ENCODE data around the gene XBP1. TPM values are rescaled to one million over a fixed set of nuclear protein-coding genes. Genes with fewer than 3 reads are reported as not detected.
A peak's percentile ranks its signal among the peaks of the same experiment; 100 is the strongest.

The XBP1 gene
- total and polyA plus RNA-seq, 10 of the 15 experiments (the other 5 are each of a cell fraction or from before 2014, with no cell fraction given) = 44.5 to 313 (median 149) TPM

- BruUV-seq (replicated peaks) = no TSS peak
- in situ Hi-C loops (cut with MboI) = no loop called here
- 61% methylated on average over 13 of the region's 13 CpGs for WGBS (ENCODE audit: insufficient coverage, insufficient replicate concordance, low lambda C conversion rate, missing lambda C conversion rate)
- intact Hi-C loops (cut with micrococcal nuclease; ENCODE audit: unreplicated experiment) = no loop called here
- Histone ChIP-seq H3K4me3 (no peak overlapping the region), H3K27ac (ENCODE audit: control insufficient read depth, insufficient read depth) (peak overlapping the region; percentile 51; the same call in 1 of the 2 replicates), H3K36me3 (ENCODE audit: control insufficient read depth in 2 of 2, insufficient read depth in 2 of 2, low read length in 1 of 2) (no peaks in the 10 kb centered on the region), H3K9ac (ENCODE audit: control insufficient read depth, insufficient read depth, low read length) (no peak overlapping the region), H3K4me2 (ENCODE audit: control insufficient read depth, insufficient read depth) (peak overlapping the region; percentile 73), H3K27me3 (replicated peaks in 1 of 2; ENCODE audit: control insufficient read depth in 2 of 2, insufficient read depth in 2 of 2, low read length in 1 of 2) (no peaks in the 10 kb centered on the region), H2AFZ (ENCODE audit: control insufficient read depth, low read depth, low read length) (no peak overlapping the region), H3K9me3 (replicated peaks; ENCODE audit: control insufficient read depth, insufficient read depth, low read length) (no peaks in the 10 kb centered on the region), H3K79me2 (ENCODE audit: control insufficient read depth, insufficient read depth, low read length) (peaks cover 1% of the 10 kb centered on the region; the same call in 1 of the 2 replicates), H3K4me1 (ENCODE audit: control insufficient read depth, insufficient read depth, low read length) (peaks cover 21% of the 10 kb centered on the region), H4K20me1 (ENCODE audit: control insufficient read depth, insufficient read depth) (no peaks in the 10 kb centered on the region)
- SMC1A ChIA-PET (ENCODE audit: uncharacterized antibody, unreplicated experiment) = interaction anchor here (1.1 to 5.3 kb wide), 10 partner anchors 8 to 245 kb away, joined by 3 to 49 read pairs (median 6); partner anchors contain the start of genes CCDC117 and XBP1
- TF ChIP-seq PAX5 (IDR thresholded peaks at IDR 0.05; ENCODE audit: borderline replicate concordance, low read depth, low read length) (0 out of 2 replicates have a peak, but pooled peaks have one; percentile 41), BHLHE40 (IDR thresholded peaks at IDR 0.05; ENCODE audit: borderline replicate concordance in 1 of 2, low read depth in 2 of 2, low read length in 1 of 2) (no peak), FOXK2 (IDR thresholded peaks at IDR 0.05) (no peak), PAX8 (IDR thresholded peaks at IDR 0.05) (no peak)
- FAIRE-seq = no peak
- DNase-seq (ENCODE audit: low read depth, low spot score) = no peak
- ATAC-seq = peak; percentile 34
- RAD21 ChIA-PET (ENCODE audit: unreplicated experiment) = interaction anchor here (0.7 to 5.3 kb wide), 12 partner anchors 8 to 392 kb away, joined by 3 to 74 read pairs (median 6); partner anchors contain the start of gene XBP1
- CTCF ChIA-PET = interaction anchor here (0.7 to 3.3 kb wide), 14 partner anchors 9 to 343 kb away, joined by 3 to 26 read pairs (median 4); partner anchors contain the start of gene XBP1
- POLR2A ChIA-PET = interaction anchor here (0.6 to 6.7 kb wide), 6 partner anchors 10 to 56 kb away, joined by 3 to 78 read pairs (median 4); partner anchors contain the start of gene XBP1
These were observed 10.6 kb upstream of the XBP1 start for GRCh38 chr22:28810821-28811491.

- no peak overlapping the region for H3K27ac ChIP-seq (ENCODE audit: control insufficient read depth, insufficient read depth)
- ATAC-seq (no peak), FAIRE-seq (no peak), DNase-seq (ENCODE audit: low read depth, low spot score) (no peak)
- TF ChIP-seq BCL3 (IDR thresholded peaks at IDR 0.05; ENCODE audit: borderline replicate concordance, insufficient read depth, low read depth, low read length, poor library complexity, severe bottlenecking) = no peak
- TF ChIP-seq SPI1 (IDR thresholded peaks at IDR 0.05; ENCODE audit: borderline replicate concordance, insufficient read depth, low read depth, low read length) = no peak
- TF ChIP-seq CBX3 (IDR thresholded peaks at IDR 0.05; ENCODE audit: borderline replicate concordance, low read depth) = no peak
- no peak for TF ChIP-seq MEF2A (IDR thresholded peaks at IDR 0.05; ENCODE audit: insufficient read depth, low read depth, low read length)
- RAD21 ChIA-PET (ENCODE audit: unreplicated experiment) = interaction anchor here (0.8 to 5.3 kb wide), 2 partner anchors 11 to 20 kb away, joined by 3 to 74 read pairs; partner anchors contain the start of gene XBP1
- POLR2A ChIA-PET = interaction anchor here (0.6 to 6.7 kb wide), 5 partner anchors 8 to 201 kb away, joined by 3 to 78 read pairs (median 4); partner anchors contain the start of gene XBP1
- no peaks in the 10 kb centered on the region for H3K27me3 ChIP-seq (replicated peaks in 1 of 2; ENCODE audit: control insufficient read depth in 2 of 2, insufficient read depth in 2 of 2, low read length in 1 of 2)
- peaks cover 21% of the 10 kb centered on the region for H3K4me1 ChIP-seq (ENCODE audit: control insufficient read depth, insufficient read depth, low read length)
- no TSS peak for BruUV-seq (replicated peaks)
- H3K79me2 ChIP-seq (ENCODE audit: control insufficient read depth, insufficient read depth, low read length) = peaks cover 1% of the 10 kb centered on the region; the same call in 1 of the 2 replicates
- H4K20me1 ChIP-seq (ENCODE audit: control insufficient read depth, insufficient read depth) = no peaks in the 10 kb centered on the region
- CTCF ChIA-PET = interaction anchor here (2.2 to 2.7 kb wide), 3 partner anchors 10 to 208 kb away, joined by 5 to 9 read pairs (median 6); no protein-coding TSS in a partner anchor
- H3K9me3 ChIP-seq (replicated peaks; ENCODE audit: control insufficient read depth, insufficient read depth, low read length) = no peaks in the 10 kb centered on the region
- H2AFZ ChIP-seq (ENCODE audit: control insufficient read depth, low read depth, low read length) = no peak overlapping the region
- H3K36me3 ChIP-seq (ENCODE audit: control insufficient read depth in 2 of 2, insufficient read depth in 2 of 2, low read length in 1 of 2) = no peaks in the 10 kb centered on the region
- intact Hi-C loops (cut with micrococcal nuclease; ENCODE audit: unreplicated experiment) = no loop called here
- SMC1A ChIA-PET (ENCODE audit: uncharacterized antibody, unreplicated experiment) = interaction anchor here (0.8 to 4.1 kb wide), 4 partner anchors 9 to 208 kb away, joined by 3 to 16 read pairs (median 9); partner anchors contain the start of gene XBP1
- no peak overlapping the region for H3K9ac ChIP-seq (ENCODE audit: control insufficient read depth, insufficient read depth, low read length)
- no peak overlapping the region for H3K4me2 ChIP-seq (ENCODE audit: control insufficient read depth, insufficient read depth)
- H3K4me3 ChIP-seq = no peak overlapping the region
- in situ Hi-C loops (cut with MboI) = no loop called here
These were observed 8.5 kb upstream of the XBP1 start for GRCh38 chr22:28808716-28809355.

Data from GM12878 (cell line).